T47D (cell line): Measurements from ENCODE around the gene ZFR2.

ENCODE experiments used
- DNase-seq, 2 experiments: peaks; one replicate each; pipeline versions ENCODE4 v3.0.0 to v3.0.0-alpha.2; 2011 to 2012; ENCODE audit warnings: low read depth in 1 of 2, low spot score in 1 of 2
- JUND ChIP-seq: IDR thresholded peaks from 2 replicates; pipeline ENCODE4 v1.6.1; 2012; ENCODE audit warnings: low read depth
- in situ Hi-C: cut with HindIII; loops from 2 replicates; pipeline ENCODE4 v1.10.0; 2016; ENCODE audit warnings: low sequenced_read_pairs, low pct_unique_long_range_greater_than_20kb

ZFR2 gene

GRCh38 chr19:3801412-3802096 is 67.3 kb downstream of the ZFR2 start:
- TF ChIP-seq JUND, result no peak
- DNase-seq, result peak; percentile 47 to 75
- in situ Hi-C loops, result no loop called here

- in situ Hi-C loops, result no loop called here
- TF ChIP-seq JUND, result no peak
- DNase-seq, result no peak
Measured at GRCh38 chr19:3800996-3801395, 67.8 kb downstream of the ZFR2 start.

- DNase-seq, result no peak
- in situ Hi-C loops, result no loop called here
- TF ChIP-seq JUND, result no peak
Measured at GRCh38 chr19:3798137-3798536, 70.7 kb downstream of the ZFR2 start.

GRCh38 chr19:3796358-3796757 is 72.5 kb downstream of the ZFR2 start:
- in situ Hi-C loops, result no loop called here
- DNase-seq, result no peak
- TF ChIP-seq JUND, result no peak

- in situ Hi-C loops, result no loop called here
- TF ChIP-seq JUND, result no peak
- DNase-seq, result no peak
Measured at GRCh38 chr19:3793799-3794198, 75.0 kb downstream of the ZFR2 start.

GRCh38 chr19:3792114-3792513 is 76.7 kb downstream of the ZFR2 start:
- no peak for DNase-seq
- in situ Hi-C loops, result no loop called here
- no peak for TF ChIP-seq JUND

- in situ Hi-C loops, result no loop called here
- no peak for DNase-seq
- no peak for TF ChIP-seq JUND
Measured at GRCh38 chr19:3790941-3791340, 77.9 kb downstream of the ZFR2 start.

GRCh38 chr19:3790209-3790734 is 78.6 kb downstream of the ZFR2 start:
- DNase-seq, result no peak
- in situ Hi-C loops, result no loop called here
- TF ChIP-seq JUND, result no peak

GRCh38 chr19:3788996-3789778 is 79.7 kb downstream of the ZFR2 start:
- no peak for DNase-seq
- in situ Hi-C loops, result no loop called here
- TF ChIP-seq JUND, result no peak

GRCh38 chr19:3785938-3786824 is 82.7 kb downstream of the ZFR2 start, which contains the start of gene MATK:
Gene MATK (minus strand): TSS chr19:3786381. CDS start chr19:3785135, 1,246 bp downstream.
- in situ Hi-C loops, result no loop called here
- no peak for TF ChIP-seq JUND
- no peak for DNase-seq

- in situ Hi-C loops, result no loop called here
Measured at GRCh38 chr19:3785451-3785937, 83.3 kb downstream of the ZFR2 start.

More at GRCh38 chr19:3785451-3785937, 83.3 kb downstream of the ZFR2 start:
- TF ChIP-seq JUND, result no peak
- no peak for DNase-seq
